Glomerular endothelial cell (primary cell): Measurements from ENCODE around the gene SSC5D. TPM values are rescaled to one million over a fixed set of nuclear protein-coding genes. Genes with fewer than 3 reads are reported as not detected.
"Not testable (repeated sequence)": the region's sequence is repeated elsewhere in the genome, so short reads cannot be mapped to it uniquely, and the experiment has no call there.

Source experiments
- DNase-seq: peaks from one replicate; pipeline ENCODE4 v3.0.0-alpha.2; 2011; ENCODE audit warnings: low read depth, low spot score; ENCODE audit errors: extremely low read depth
- total RNA-seq: library from RNA; depleted of rRNA; stranded (reverse); fragments of >200 nt; gene quantifications from 2 replicates; pipeline ENCODE4 v1.2.3, GENCODE V29; 2015

The SSC5D gene
- total RNA-seq, 1 donor from 2014 or later, result 2.4 TPM

- no peak for DNase-seq
Observed at GRCh38 chr19:55502197-55502952, 14.1 kb downstream of the SSC5D start.

GRCh38 chr19:55503157-55503501 lies 14.9 kb downstream of the SSC5D start:
- no peak for DNase-seq

GRCh38 chr19:55503502-55504251 lies 15.4 kb downstream of the SSC5D start:
- peak; percentile 68 for DNase-seq

- DNase-seq, result no peak
Observed at GRCh38 chr19:55504252-55504603, 16.0 kb downstream of the SSC5D start.

- no peak for DNase-seq
Observed at GRCh38 chr19:55504981-55505380, 16.7 kb downstream of the SSC5D start.

GRCh38 chr19:55508120-55508519 lies 19.9 kb downstream of the SSC5D start:
- no peak for DNase-seq

- peak; percentile 29 for DNase-seq
Observed at GRCh38 chr19:55516878-55517620, 28.8 kb downstream of the SSC5D start.

- no peak for DNase-seq
Observed at GRCh38 chr19:55519451-55520311, 31.4 kb downstream of the SSC5D start.

- no peak for DNase-seq
Observed at GRCh38 chr19:55520691-55521292, 32.6 kb downstream of the SSC5D start.

- no peak for DNase-seq
Observed at GRCh38 chr19:55525289-55526101, 37.3 kb downstream of the SSC5D start.

- no peak for DNase-seq
Observed at GRCh38 chr19:55526216-55527196, 38.3 kb downstream of the SSC5D start.

GRCh38 chr19:55527197-55528029 lies 39.2 kb downstream of the SSC5D start:
- no peak for DNase-seq

GRCh38 chr19:55528030-55528803 lies 40.0 kb downstream of the SSC5D start:
- DNase-seq, result no peak

GRCh38 chr19:55529636-55530234 lies 41.5 kb downstream of the SSC5D start:
- no peak for DNase-seq

GRCh38 chr19:55530996-55531395 lies 42.8 kb downstream of the SSC5D start:
- no peak for DNase-seq

- not testable (repeated sequence) for DNase-seq
Observed at GRCh38 chr19:55534280-55534679, 46.0 kb downstream of the SSC5D start.
